Measurements from ENCODE around the gene IL1RN. TPM values are rescaled to one million over a fixed set of nuclear protein-coding genes. Genes with fewer than 3 reads are reported as not detected.

The IL1RN gene
- total RNA-seq, 1 donor from 2014 or later, result not detected

- TF ChIP-seq, protein P1, sequence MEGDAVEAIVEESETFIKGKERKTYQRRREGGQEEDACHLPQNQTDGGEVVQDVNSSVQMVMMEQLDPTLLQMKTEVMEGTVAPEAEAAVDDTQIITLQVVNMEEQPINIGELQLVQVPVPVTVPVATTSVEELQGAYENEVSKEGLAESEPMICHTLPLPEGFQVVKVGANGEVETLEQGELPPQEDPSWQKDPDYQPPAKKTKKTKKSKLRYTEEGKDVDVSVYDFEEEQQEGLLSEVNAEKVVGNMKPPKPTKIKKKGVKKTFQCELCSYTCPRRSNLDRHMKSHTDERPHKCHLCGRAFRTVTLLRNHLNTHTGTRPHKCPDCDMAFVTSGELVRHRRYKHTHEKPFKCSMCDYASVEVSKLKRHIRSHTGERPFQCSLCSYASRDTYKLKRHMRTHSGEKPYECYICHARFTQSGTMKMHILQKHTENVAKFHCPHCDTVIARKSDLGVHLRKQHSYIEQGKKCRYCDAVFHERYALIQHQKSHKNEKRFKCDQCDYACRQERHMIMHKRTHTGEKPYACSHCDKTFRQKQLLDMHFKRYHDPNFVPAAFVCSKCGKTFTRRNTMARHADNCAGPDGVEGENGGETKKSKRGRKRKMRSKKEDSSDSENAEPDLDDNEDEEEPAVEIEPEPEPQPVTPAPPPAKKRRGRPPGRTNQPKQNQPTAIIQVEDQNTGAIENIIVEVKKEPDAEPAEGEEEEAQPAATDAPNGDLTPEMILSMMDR (IDR thresholded peaks at IDR 0.05; ENCODE audit: partially characterized antibody, unreplicated experiment), result no peak
- Mint-ChIP-seq H3K27me3 (ENCODE audit: unreplicated experiment) (no peaks in the 10 kb centered on the region), H3K4me3 (ENCODE audit: unreplicated experiment) (no peak overlapping the region), H3K36me3 (ENCODE audit: unreplicated experiment) (no peaks in the 10 kb centered on the region), H3K4me1 (ENCODE audit: low read depth, unreplicated experiment) (no peaks in the 10 kb centered on the region), H3K27ac (ENCODE audit: unreplicated experiment) (no peak overlapping the region), H3K9me3 (ENCODE audit: unreplicated experiment) (no peaks in the 10 kb centered on the region)
- no peak for DNase-seq
Observed at GRCh38 chr2:113116100-113116958, 11.1 kb upstream of the IL1RN start.

- no peak overlapping the region for H3K4me3 Mint-ChIP-seq (ENCODE audit: unreplicated experiment)
- H3K27ac Mint-ChIP-seq (ENCODE audit: unreplicated experiment), result no peak overlapping the region
- no peak for DNase-seq
- no peaks in the 10 kb centered on the region for H3K9me3 Mint-ChIP-seq (ENCODE audit: unreplicated experiment)
- H3K27me3 Mint-ChIP-seq (ENCODE audit: unreplicated experiment), result no peaks in the 10 kb centered on the region
- TF ChIP-seq, protein P1 (IDR thresholded peaks at IDR 0.05; ENCODE audit: partially characterized antibody, unreplicated experiment), result no peak
- H3K4me1 Mint-ChIP-seq (ENCODE audit: low read depth, unreplicated experiment), result no peaks in the 10 kb centered on the region
- H3K36me3 Mint-ChIP-seq (ENCODE audit: unreplicated experiment), result no peaks in the 10 kb centered on the region
Observed at GRCh38 chr2:113117541-113118262, 9.7 kb upstream of the IL1RN start.

- Mint-ChIP-seq H3K36me3 (ENCODE audit: unreplicated experiment) (no peaks in the 10 kb centered on the region), H3K9me3 (ENCODE audit: unreplicated experiment) (no peaks in the 10 kb centered on the region), H3K27ac (ENCODE audit: unreplicated experiment) (no peak overlapping the region), H3K27me3 (ENCODE audit: unreplicated experiment) (no peaks in the 10 kb centered on the region), H3K4me1 (ENCODE audit: low read depth, unreplicated experiment) (no peaks in the 10 kb centered on the region), H3K4me3 (ENCODE audit: unreplicated experiment) (no peak overlapping the region)
- TF ChIP-seq, protein P1 (IDR thresholded peaks at IDR 0.05; ENCODE audit: partially characterized antibody, unreplicated experiment), result no peak
- DNase-seq, result no peak
Observed at GRCh38 chr2:113118263-113118657, 9.1 kb upstream of the IL1RN start.

GRCh38 chr2:113119111-113119510 lies 8.3 kb upstream of the IL1RN start:
- no peaks in the 10 kb centered on the region for H3K9me3 Mint-ChIP-seq (ENCODE audit: unreplicated experiment)
- H3K4me1 Mint-ChIP-seq (ENCODE audit: low read depth, unreplicated experiment), result no peaks in the 10 kb centered on the region
- TF ChIP-seq, protein P1 (IDR thresholded peaks at IDR 0.05; ENCODE audit: partially characterized antibody, unreplicated experiment), result no peak

DNA sequence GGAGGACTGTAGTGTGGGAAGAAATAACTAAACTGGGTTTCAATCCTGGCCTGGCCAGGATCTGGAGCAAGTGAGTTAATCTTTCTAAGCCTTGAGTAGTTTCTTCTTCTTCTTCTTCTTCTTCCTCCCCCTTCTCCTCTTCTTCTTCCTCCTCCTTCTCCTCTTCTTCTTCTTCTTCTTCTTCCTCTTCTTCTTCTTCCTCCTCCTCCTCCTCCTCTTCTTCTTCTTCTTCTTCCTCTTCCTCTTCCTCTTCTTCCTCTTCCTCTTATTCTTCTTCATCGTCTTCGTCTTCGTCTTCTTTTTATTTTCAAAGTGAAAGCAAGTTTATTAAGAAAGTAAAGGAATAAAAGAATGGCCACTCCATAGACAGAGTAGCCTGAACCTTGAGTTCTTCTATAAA lies 6.5 kb upstream of the IL1RN start:
- H3K4me1 Mint-ChIP-seq (ENCODE audit: low read depth, unreplicated experiment), result no peaks in the 10 kb centered on the region
- no peaks in the 10 kb centered on the region for H3K27me3 Mint-ChIP-seq (ENCODE audit: unreplicated experiment)
- H3K4me3 Mint-ChIP-seq (ENCODE audit: unreplicated experiment), result no peak overlapping the region
- no peak overlapping the region for H3K27ac Mint-ChIP-seq (ENCODE audit: unreplicated experiment)
- DNase-seq, result no peak
- TF ChIP-seq, protein P1 (IDR thresholded peaks at IDR 0.05; ENCODE audit: partially characterized antibody, unreplicated experiment), result no peak
- no peaks in the 10 kb centered on the region for H3K9me3 Mint-ChIP-seq (ENCODE audit: unreplicated experiment)
- no peaks in the 10 kb centered on the region for H3K36me3 Mint-ChIP-seq (ENCODE audit: unreplicated experiment)

More at GRCh38 chr2:113119111-113119510, 8.3 kb upstream of the IL1RN start:
- Mint-ChIP-seq H3K27ac (ENCODE audit: unreplicated experiment) (no peak overlapping the region), H3K36me3 (ENCODE audit: unreplicated experiment) (no peaks in the 10 kb centered on the region), H3K4me3 (ENCODE audit: unreplicated experiment) (no peak overlapping the region), H3K27me3 (ENCODE audit: unreplicated experiment) (no peaks in the 10 kb centered on the region)
- no peak for DNase-seq

All from glutamatergic neuron (in vitro differentiated cells).